Stomach smooth muscle (tissue), 2 donors: ENCODE measurements around the gene FOLR1.
A peak's percentile ranks its signal among the peaks of the same experiment; 100 is the strongest.

ENCODE experiments used
- H3K27ac ChIP-seq: one replicate; pipeline ENCODE4 v1.7.0; 2013; ENCODE audit warnings: mild to moderate bottlenecking, low read length, inconsistent platforms
- H3K27me3 ChIP-seq, 2 donors: one replicate each; pipeline ENCODE4 v1.7.0; 2013; ENCODE audit warnings: low read length in 2 of 2; ENCODE audit not compliant: insufficient read depth in 2 of 2, control insufficient read depth in 1 of 2
- H3K36me3 ChIP-seq, 2 donors: one replicate each; pipeline ENCODE4 v1.7.0; 2013; ENCODE audit warnings: low read length in 2 of 2; ENCODE audit not compliant: control insufficient read depth in 2 of 2, insufficient read depth in 2 of 2
- H3K4me1 ChIP-seq: one replicate; pipeline ENCODE4 v1.7.0; 2013; ENCODE audit warnings: low read length; ENCODE audit not compliant: control insufficient read depth, insufficient read depth
- H3K4me3 ChIP-seq, 2 donors: one replicate each; pipeline ENCODE4 v1.7.0; 2013; ENCODE audit warnings: low read length in 2 of 2
- H3K9ac ChIP-seq, 2 donors: one replicate each; pipeline ENCODE4 v1.7.0; 2013; ENCODE audit warnings: low read length in 2 of 2, mild to moderate bottlenecking in 1 of 2
- H3K9me3 ChIP-seq, 2 donors: one replicate each; pipeline ENCODE4 v1.7.0; 2013; ENCODE audit warnings: low read length in 2 of 2; ENCODE audit not compliant: control insufficient read depth in 2 of 2
- donor health status: healthy.
- donor health status: Pancreatic carcinoma.

FOLR1 gene

DNA sequence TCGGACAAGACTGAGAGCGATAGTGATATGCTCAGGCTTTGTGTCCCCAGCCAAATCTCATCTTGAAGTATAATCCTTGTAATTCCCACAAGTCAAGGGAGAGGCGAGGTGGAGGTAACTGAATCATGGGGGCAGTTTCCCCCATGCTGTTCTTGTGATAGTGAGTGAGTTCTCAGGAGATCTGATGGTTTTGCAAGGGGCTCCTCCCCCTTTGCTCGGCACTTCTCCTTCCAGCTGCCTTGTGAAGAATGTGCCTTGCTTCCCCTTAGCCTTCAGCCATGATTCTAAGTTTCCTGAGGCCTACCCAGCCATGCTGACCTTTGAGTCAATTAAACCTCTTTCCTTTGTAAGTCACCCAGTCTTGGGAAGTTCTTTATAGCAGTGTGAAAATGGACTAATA lies 17.2 kb downstream of the FOLR1 start:
- Histone ChIP-seq H3K27me3 (no peaks in the 10 kb centered on the region), H3K27ac (no peak overlapping the region), H3K36me3 (no peaks in the 10 kb centered on the region), H3K9ac (no peak overlapping the region), H3K4me3 (no peak overlapping the region), H3K9me3 (peaks cover 4 to 11% of the 10 kb centered on the region in 2 donors), H3K4me1 (no peaks in the 10 kb centered on the region)

DNA sequence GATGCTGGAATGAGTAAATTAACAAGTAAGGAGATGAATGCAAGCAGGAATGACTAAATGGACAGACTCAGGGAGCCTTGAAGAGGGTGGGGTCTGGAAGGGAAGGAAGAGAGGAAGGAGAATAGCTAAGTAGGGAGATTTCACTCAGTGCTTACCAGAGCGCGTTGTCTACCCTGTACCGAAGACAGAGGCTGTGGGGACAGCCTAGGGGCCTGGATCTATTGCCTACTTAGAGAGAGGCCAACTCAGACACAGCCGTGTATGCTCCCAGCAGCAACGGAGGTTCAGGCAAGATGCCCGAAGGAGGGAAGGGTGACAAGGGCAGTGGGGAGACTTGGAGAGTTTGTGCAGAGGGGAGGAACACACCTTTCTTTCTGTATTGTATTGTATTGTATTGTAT lies 24.7 kb downstream of the FOLR1 start, which contains the start of gene FOLR2:
FOLR2 (plus strand) TSS at position 157 of the 400 bp plus-strand sequence. CDS start 1,791 bp downstream, outside the sequence.
- Histone ChIP-seq H3K27me3 (peaks cover 0 to 4% of the 10 kb centered on the region in 2 donors), H3K9ac (no peak within 1 kb of the TSS), H3K9me3 (no peaks in the 10 kb centered on the region), H3K27ac (no peak within 1 kb of the TSS), H3K36me3 (no peaks in the 10 kb centered on the region), H3K4me1 (no peaks in the 10 kb centered on the region), H3K4me3 (peak within 1 kb of the TSS in 1 of 2 donors; percentile 22)

DNA sequence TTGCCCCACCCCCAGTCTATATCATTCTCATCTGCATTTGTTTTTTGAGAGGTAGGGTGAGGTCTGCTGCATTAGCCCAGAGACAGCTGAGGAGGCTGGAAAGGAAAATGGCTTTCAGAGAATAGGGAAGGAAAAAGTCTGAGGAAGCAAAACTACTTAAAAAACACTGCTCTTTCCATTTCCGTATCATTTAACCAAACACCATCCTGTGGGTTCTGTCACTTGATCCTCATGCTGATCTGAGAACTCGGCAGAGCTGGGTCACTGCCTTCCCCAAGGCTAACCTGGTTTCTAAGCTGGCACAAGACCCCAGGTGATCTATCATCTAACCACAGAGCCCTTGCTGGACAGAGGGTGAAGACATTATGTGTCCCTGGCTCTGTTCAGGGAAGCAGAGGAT lies 25.9 kb downstream of the FOLR1 start:
- H3K9me3 ChIP-seq, result no peaks in the 10 kb centered on the region

DNA sequence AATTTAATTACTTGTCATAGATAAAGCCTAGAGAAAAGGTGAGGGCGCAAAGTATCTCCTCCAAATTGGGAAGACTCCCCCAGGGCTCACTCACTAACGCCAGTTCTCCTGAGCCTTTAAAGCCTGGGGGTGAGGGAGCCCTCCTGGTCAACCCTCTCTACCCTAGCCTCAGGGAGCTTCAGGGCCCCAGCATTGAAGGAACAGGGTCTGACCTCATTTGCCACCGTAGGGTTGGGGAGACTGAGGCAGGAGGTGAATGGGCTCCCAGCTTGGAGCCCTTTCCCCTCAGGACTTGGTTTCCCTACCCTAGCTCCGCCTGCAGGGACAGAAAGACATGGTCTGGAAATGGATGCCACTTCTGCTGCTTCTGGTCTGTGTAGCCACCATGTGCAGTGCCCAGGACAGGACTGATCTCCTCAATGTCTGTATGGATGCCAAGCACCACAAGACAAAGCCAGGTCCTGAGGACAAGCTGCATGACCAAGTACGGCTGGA lies 26.4 kb downstream of the FOLR1 start:
- Histone ChIP-seq H3K36me3 (no peaks in the 10 kb centered on the region), H3K9ac (no peak overlapping the region), H3K9me3 (no peaks in the 10 kb centered on the region), H3K27me3 (peaks cover 0 to 4% of the 10 kb centered on the region in 2 donors), H3K4me1 (peaks cover 10% of the 10 kb centered on the region), H3K27ac (no peak overlapping the region), H3K4me3 (peak overlapping the region in 1 of 2 donors; percentile 22)

More for the DNA sequence above, 25.9 kb downstream of the FOLR1 start:
- H3K36me3 ChIP-seq, result no peaks in the 10 kb centered on the region
- H3K27ac ChIP-seq, result no peak overlapping the region
- peak overlapping the region in 1 of 2 donors; percentile 22 for H3K4me3 ChIP-seq
- peaks cover 0 to 4% of the 10 kb centered on the region in 2 donors for H3K27me3 ChIP-seq
- H3K4me1 ChIP-seq, result peaks cover 10% of the 10 kb centered on the region
- H3K9ac ChIP-seq, result no peak overlapping the region

DNA sequence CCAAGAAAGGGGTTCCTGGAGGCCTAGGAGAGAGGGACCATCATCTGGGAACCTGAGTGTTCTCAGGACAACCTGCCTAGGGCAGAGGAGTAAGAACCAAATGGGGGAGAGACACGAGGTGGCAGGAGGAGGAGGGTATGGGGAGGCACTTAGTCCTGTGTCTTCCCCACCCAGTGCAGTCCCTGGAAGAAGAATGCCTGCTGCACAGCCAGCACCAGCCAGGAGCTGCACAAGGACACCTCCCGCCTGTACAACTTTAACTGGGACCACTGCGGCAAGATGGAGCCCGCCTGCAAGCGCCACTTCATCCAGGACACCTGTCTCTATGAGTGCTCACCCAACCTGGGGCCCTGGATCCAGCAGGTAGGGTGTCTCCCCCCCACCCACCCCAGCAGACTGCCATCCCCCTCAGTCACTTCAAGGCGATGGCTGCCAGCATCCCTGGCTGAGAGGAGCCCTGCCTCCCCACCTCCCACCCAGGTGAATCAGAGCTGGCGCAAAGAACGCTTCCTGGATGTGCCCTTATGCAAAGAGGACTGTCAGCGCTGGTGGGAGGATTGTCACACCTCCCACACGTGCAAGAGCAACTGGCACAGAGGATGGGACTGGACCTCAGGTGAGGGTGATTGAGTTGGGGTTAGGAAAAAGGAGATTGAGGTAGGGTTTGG lies 28.9 kb downstream of the FOLR1 start:
- no peak overlapping the region for H3K27ac ChIP-seq
- H3K9me3 ChIP-seq, result no peaks in the 10 kb centered on the region
- no peak overlapping the region for H3K4me3 ChIP-seq
- H3K4me1 ChIP-seq, result peaks cover 20% of the 10 kb centered on the region
- peaks cover 0 to 4% of the 10 kb centered on the region in 2 donors for H3K27me3 ChIP-seq
- no peak overlapping the region for H3K9ac ChIP-seq
- no peaks in the 10 kb centered on the region for H3K36me3 ChIP-seq

DNA sequence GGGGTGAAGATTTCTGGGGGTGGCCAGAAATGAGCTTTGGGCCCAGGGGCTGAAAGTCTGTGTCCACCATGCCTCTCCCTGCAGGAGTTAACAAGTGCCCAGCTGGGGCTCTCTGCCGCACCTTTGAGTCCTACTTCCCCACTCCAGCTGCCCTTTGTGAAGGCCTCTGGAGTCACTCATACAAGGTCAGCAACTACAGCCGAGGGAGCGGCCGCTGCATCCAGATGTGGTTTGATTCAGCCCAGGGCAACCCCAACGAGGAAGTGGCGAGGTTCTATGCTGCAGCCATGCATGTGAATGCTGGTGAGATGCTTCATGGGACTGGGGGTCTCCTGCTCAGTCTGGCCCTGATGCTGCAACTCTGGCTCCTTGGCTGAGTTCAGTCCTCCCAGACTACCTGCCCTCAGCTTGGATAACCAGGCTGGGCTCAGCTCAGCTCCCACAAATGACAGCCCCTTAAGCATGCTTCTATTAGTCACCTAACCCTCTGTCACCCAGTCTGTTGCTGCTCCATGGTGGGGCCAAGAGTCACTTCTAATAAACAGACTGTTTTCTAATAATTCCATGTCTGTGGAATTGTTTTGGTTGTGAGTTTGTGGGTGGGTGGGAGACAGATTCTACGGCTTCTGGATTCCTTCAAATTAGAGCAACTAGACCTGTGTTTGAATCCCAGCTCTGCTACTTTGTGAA lies 29.6 kb downstream of the FOLR1 start:
- peak overlapping the region; percentile 93 for H3K27ac ChIP-seq
- peaks cover 0 to 4% of the 10 kb centered on the region in 2 donors for H3K27me3 ChIP-seq
- H3K4me1 ChIP-seq, result peaks cover 24% of the 10 kb centered on the region
- H3K36me3 ChIP-seq, result no peaks in the 10 kb centered on the region
- H3K9me3 ChIP-seq, result no peaks in the 10 kb centered on the region
- H3K9ac ChIP-seq, result no peak overlapping the region
- H3K4me3 ChIP-seq, result no peak overlapping the region

DNA sequence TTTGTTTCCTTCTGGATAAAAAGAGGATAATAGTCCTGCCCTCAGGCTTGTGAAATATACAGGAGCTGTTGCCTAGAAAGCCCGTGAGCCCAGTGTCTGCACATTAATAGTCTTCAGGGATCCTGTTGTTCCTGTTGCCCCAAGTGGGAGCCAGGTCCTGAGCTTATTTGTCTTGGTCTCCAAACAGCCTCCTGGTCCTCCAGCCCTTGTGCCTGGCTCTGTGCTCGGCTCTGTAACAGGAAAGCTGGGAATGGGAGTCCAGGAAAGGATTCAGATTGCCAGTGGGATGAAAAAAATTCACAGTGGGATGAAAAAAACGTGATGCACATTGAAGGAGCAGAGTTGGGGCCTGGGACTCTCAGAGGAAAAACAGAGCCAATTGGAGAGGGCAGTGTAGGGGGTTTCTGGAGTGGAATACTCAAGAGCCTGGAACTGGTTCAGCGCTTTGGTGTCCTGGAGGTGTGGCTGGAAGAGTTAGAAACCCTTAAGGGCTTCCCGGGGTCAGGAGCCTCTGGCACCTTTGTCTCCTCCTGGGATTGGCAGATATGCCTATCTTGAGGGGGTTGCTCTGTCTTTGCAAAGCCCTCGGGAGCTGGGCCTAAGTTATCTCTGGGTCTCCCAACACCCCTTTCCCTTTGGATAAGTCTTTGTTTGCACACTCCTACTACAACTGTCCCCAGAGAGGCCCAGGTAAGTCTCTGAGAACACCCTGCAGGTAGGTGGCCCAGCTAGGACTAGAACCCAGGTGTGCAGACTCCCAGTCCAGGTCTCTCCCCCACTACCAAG lies 30.4 kb downstream of the FOLR1 start:
- Histone ChIP-seq H3K9me3 (no peaks in the 10 kb centered on the region), H3K27ac (peak overlapping the region; percentile 93), H3K36me3 (peaks cover 0 to under 1% of the 10 kb centered on the region in 2 donors), H3K4me3 (peak overlapping the region; percentile 87 to 89), H3K27me3 (peaks cover 0 to 4% of the 10 kb centered on the region in 2 donors), H3K4me1 (peaks cover 27% of the 10 kb centered on the region), H3K9ac (peak overlapping the region; percentile 79 to 82)

DNA sequence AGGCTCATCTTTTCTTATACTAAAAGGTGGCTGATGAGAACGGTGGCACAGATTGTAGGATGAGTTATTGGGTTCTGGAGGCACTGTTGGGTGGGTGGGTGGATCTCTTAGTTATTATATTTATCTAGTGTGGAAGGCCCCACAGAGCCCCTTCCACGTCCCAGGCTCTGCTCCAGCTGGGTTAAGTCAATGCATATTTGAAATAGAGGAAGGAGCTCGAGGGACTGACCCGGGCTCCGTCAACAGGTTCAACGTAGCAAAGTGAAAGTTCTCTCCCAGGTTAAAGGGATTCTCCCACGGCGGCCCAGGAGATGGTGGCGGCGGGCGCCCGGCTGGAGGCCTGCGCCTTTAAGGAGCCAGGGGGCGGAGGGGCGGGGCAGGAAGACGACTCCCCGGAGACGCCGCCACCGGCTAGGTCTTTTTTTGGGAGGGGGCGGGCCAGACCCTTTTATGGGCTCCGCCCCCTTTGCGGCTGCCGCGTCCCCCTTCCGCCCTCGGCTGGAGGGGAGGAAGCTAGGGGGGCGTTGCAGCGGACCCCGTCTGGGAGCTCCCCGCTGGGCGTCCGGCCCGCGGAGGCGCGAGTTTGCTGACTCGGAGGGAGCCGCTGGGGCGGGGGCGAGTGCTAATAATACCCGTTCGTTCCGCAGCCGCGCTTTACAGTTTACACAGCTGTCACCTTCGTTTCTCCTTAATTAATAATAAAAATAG lies 31.1 kb downstream of the FOLR1 start:
- H3K27me3 ChIP-seq, result peaks cover 0 to 4% of the 10 kb centered on the region in 2 donors
- H3K4me3 ChIP-seq, result peak overlapping the region; percentile 87 to 89
- H3K27ac ChIP-seq, result peak overlapping the region; percentile 93
- H3K9me3 ChIP-seq, result no peaks in the 10 kb centered on the region
- H3K36me3 ChIP-seq, result peaks cover 0 to 5% of the 10 kb centered on the region in 2 donors
- peaks cover 35% of the 10 kb centered on the region for H3K4me1 ChIP-seq
- H3K9ac ChIP-seq, result peak overlapping the region; percentile 79 to 82

DNA sequence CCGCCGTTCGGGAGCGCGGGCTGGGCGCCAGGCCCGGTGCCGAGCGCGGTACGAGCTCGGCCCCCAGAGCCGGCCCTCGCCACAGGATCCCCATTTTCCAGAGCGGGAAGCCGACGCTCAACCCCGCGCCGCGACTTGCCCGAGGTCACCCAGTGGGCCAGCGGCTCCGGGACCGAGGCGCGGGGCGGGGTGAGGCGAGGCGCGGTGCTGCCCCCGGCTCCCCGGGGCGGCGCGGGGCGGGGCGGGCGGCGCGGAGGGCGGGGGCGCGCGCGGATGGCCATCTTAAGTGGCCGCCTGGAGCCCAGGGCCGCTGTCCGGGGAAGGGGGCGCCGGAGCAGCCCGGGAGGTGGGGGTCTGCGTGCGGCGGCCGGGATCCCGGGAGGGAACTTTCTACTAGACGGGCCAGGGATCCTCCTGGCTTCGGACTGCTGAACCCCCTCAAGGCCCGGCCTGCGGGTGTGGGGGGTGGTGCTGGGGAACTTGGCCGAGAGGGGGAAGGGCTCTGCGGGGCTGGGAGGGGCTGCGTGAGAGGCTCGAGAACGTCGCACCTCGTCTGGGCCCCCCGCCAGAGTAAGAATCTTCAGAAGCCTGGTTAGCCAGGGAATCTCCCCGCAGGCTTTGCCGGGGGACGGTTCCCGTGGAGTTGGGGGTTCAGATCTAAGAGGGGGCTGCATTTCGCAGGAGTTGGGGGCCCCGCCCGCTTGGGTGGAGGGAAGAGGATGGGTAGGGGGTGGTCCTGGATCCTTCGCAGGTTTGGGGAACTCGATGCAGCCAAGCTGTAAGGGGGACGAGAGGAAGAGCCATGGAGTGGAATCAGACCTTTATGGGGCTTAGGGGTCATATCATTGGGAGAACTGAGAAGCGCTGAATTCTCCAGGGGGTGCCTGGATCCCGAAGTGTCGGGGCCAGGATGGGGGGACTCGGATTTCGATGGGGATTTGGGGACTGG lies 31.9 kb downstream of the FOLR1 start:
- Histone ChIP-seq H3K27me3 (no peaks in the 10 kb centered on the region), H3K4me1 (peaks cover 37% of the 10 kb centered on the region), H3K36me3 (peaks cover 2 to 9% of the 10 kb centered on the region in 2 donors), H3K4me3 (peak overlapping the region; percentile 89 to 94), H3K9ac (peak overlapping the region; percentile 85 to 95), H3K27ac (peak overlapping the region; percentile 93), H3K9me3 (no peaks in the 10 kb centered on the region)
